Stimulated activated CD4-positive, alpha-beta T cell treated with anti-CD3 and anti-CD28 coated beads, Interleukin-1b, Interleukin-23, amount 100 ng/mL, for 48 hours (primary cell): ENCODE measurements around the gene ACADVL.

Experiments
- DNase-seq: peaks from one replicate; pipeline ENCODE4 v3.0.0-alpha.2; 2020

Gene ACADVL

DNA sequence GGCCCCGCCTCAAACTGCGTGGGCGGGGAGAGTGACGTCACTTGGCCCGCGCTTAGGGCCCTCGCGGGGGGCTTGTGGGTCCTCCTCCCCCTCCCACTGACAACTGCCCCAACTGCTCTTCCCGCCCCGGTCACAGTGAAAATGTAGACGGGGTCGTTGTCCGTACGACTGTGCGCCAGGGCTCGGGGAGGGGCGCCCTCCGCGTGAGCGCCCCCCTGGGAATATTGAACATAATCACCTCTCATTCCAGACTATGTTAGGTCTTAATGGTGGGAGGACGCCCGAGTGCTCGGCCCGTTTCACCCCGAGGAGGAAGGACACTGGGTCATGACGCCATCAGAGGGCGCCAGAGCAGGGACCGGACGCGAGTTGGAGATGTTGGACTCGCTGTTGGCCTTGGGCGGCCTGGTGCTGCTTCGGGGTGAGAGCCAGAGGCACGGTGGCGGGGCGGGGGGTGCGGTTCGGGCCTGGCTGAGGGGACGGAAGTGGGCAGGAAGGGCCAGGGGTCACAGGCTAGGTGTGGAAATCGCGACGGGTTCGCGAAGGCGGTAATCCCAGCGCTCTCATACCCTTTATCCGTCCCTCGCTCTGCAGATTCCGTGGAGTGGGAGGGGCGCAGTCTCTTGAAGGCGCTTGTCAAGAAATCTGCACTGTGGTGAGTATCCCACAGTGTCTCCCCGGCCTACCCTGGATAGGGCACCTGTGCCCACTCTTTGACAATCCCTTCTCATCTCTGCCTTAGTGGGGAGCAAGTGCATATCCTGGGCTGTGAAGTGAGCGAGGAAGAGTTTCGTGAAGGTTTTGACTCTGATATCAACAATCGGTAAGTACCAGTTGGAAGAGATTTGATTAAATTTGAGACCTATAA is 32.7 kb downstream of the ACADVL start, which contains the start of gene ELP5:
Gene ELP5 (plus strand): TSS at position 40 of the 868 bp plus-strand sequence. CDS start 336 bp downstream, at position 376.
- DNase-seq, result peak; percentile 93

DNA sequence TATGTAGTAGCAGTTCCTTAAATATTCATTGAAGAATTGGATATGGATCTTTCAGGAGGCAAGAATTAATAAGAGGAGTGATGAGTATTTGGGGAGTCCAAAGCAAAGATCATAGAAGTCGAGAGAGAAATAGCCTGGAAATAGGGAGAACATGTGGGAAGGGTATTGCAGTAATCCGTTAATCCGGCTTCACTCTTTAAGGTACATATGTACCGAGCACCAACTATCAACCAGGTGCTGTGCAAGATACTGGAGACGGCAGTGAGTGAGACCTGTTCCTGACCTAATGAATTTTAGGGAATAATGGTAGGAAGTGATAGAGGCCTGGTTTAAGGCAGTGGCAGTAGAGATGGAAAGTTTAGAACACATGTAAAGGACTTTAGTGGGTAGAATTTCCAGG is 33.3 kb downstream of the ACADVL start:
- no peak for DNase-seq

DNA sequence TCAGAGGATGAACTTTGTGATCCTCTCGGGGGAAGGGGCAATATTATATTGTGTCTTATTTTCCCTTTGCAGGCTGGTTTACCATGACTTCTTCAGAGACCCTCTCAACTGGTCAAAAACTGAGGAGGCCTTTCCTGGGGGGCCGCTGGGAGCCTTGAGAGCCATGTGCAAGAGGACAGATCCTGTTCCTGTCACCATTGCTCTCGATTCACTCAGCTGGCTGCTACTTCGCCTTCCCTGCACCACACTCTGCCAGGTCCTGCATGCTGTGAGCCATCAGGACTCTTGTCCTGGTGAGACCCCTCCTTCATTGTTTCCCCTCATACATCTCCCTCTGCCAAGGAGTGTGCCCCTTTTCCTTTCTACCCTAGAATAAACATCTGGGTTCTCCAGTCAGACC is 34.8 kb downstream of the ACADVL start:
- DNase-seq, result no peak

DNA sequence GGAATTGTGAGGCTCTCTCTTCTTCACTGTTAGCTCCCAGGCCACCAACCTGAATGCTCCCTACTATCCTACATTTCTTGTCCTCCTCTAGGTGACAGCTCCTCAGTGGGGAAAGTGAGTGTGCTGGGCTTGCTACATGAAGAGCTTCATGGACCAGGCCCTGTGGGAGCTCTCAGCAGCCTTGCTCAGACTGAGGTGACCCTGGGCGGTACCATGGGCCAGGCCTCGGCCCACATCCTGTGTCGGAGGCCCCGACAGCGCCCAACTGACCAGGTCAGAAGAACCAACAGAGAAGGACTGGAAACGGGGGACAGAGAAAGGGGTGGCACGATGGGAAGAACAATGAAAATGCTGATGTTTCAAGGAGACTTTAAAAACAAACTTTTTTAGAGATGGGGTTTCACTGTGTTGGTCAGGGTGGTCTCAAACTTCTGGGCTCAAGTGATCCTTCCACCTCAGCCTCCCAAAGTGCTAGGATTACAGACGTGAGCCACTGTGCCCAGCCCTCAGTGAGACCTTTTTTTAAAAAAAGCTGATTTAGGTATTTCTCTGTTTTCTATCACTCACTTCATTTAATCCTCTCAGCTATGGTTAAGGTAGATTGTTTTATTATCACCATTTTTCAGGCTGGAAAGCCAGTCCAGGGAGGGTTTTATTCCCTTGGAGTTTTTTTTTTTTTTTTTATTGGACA is 37.2 kb downstream of the ACADVL start:
- DNase-seq, result no peak

GRCh38 chr17:7258731-7259554 is 39.2 kb downstream of the ACADVL start:
- DNase-seq, result no peak

DNA sequence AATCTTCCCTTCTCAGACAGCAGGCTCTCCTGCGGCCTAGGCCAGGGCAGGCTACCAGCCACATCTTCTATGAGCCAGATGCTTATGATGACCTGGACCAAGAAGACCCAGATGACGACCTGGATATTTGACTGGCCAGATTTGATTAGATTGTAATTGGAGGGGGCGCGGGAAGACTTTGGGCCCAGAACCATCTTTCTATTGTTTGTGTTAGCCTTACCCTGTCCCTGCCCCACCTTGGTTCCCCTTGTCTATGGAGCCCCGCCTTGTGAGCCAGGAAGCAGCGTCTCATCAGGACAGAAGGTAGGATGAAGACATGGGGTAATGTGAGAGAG is 39.8 kb downstream of the ACADVL start:
- no peak for DNase-seq

DNA sequence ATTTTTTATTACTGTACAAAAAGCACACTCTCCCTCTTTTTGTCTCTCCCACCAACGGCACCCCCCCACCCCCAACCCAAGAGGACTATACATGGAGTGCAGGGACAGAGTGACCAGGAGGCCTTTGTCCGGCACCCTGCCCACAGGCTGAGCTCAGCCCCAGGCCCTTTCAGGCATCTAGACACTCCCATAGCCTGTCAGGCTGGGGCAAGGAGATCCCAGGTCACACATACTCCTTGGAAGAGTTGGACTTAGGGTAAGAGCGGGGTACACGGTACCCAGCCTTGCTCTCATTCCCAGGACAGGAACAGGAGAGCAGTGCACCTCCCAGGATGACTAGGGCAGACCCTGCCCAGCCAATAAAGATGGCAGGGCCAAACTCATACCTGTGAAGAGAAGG is 40.4 kb downstream of the ACADVL start:
- no peak for DNase-seq

- no peak for DNase-seq
These were observed 41.1 kb downstream of the ACADVL start for GRCh38 chr17:7260651-7261378.

DNA sequence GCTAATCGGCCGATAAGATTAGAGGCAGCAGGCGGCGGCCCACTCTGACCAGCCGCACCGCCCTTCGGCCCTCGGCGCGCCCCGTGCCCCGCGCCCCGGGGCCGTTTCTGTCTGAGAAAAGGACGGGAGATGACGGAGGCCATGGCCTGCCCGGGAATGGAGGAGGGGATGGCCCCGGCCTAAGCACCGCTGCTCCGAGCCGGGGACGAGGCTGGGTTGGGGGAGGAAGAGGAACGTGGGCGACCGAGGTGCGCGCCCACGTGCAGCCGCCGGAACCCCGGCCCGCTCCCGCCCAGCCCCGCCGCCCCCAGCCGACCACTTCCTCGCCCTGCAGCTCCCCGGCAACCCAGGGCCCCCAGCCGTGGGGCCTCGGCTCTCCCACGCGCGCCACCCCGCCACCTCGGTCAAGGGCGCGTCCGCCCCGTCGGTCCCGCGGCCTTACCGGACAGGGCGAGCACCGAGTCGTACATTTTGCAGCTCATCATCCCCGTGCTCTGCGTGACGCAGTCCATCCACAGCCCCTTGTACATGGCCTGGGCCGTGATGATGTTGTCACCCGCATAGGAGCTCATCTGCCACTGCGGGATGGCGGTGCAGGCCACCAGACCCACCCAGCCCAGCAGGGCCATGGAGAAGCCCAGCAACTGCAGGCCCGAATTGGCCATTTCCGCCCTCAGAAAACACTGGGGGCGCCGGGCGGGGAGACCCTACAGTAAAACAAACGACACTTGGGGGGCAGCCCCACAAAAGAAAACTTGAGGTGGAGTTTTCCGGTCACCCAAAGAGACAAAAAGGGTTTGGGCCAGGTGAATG is 41.8 kb downstream of the ACADVL start:
- DNase-seq, result no peak

DNA sequence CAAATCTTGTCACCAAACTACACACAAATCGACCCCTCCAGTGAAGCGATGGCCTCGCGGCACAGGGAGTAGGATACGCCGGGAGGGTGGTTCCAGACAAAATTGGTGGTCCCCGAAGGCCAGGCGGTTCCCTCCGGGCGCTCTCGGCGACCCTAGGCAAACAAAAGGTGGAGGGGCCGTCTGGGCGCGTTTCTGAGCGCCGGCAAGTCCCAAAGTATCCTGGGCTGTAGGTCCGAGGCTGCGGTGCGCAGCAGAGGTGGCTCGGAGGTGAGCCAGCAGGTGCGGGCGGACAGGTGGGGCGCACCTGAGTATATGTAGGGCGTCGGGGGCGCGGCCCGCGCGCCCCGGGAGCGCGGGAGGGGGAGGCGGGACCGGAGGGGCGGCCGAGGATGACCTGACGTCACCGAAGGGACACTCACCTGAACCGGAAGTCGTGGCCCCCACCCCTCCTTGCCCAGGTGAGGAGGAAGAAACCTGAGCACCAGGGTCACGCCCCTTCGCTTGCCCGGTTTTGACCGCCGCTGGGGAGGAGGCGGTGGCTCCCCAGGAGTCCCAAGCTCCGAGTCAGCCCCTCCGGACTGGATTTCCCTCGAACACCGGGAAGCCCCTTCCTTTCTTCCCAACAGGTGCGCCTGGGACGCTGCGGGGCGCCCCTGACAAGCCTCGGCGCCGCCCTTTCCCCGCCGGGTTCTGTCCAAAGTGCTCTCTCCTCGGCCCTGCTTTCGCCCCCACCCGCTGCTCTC is 42.6 kb downstream of the ACADVL start, which contains the start of gene CLDN7:
Gene CLDN7 (minus strand): TSS at position 287 of the 743 bp plus-strand sequence. CDS start 435 bp downstream, outside the sequence.
- DNase-seq, result no peak

- DNase-seq, result no peak
These were observed 43.4 kb downstream of the ACADVL start for GRCh38 chr17:7262935-7263800.

- DNase-seq, result no peak
These were observed 44.0 kb downstream of the ACADVL start for GRCh38 chr17:7263801-7264078.

DNA sequence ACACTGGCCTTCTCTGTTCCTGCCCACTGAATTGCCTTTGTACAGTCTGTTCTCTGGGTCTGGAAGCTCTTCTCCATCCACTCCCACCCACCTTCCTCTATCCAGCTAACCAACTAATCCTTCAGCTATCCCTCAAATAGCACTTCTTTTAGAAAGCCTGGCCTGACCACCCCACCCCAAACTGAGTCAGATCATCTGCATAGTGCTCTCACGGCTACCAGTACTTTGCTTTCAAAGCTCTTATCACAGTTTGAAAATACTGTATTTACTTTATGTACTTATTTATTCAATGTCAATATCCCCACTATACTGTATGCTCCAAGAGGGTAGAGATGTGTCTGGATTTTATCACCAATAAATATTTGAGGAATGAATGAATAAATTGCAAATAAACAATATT is 47.0 kb downstream of the ACADVL start:
- no peak for DNase-seq
